RPMI7951 (cell line): ENCODE results near the gene SLC38A3. TPM values are rescaled to one million over a fixed set of nuclear protein-coding genes. Genes with fewer than 3 reads are reported as not detected.
A peak's percentile ranks its signal among the peaks of the same experiment; 100 is the strongest.

Source experiments
- DNase-seq: peaks from one replicate; pipeline ENCODE4 v3.0.0-alpha.2; 2012; ENCODE audit warnings: low read depth
- total RNA-seq: library from RNA; depleted of rRNA; stranded (reverse); fragments of >200 nt; shearing (Covaris generic); gene quantifications from 2 replicates; pipeline ENCODE4 v1.2.3, GENCODE V29; 2014; rRNA removed

Gene SLC38A3
- not detected in 2 replicates for total RNA-seq

DNA sequence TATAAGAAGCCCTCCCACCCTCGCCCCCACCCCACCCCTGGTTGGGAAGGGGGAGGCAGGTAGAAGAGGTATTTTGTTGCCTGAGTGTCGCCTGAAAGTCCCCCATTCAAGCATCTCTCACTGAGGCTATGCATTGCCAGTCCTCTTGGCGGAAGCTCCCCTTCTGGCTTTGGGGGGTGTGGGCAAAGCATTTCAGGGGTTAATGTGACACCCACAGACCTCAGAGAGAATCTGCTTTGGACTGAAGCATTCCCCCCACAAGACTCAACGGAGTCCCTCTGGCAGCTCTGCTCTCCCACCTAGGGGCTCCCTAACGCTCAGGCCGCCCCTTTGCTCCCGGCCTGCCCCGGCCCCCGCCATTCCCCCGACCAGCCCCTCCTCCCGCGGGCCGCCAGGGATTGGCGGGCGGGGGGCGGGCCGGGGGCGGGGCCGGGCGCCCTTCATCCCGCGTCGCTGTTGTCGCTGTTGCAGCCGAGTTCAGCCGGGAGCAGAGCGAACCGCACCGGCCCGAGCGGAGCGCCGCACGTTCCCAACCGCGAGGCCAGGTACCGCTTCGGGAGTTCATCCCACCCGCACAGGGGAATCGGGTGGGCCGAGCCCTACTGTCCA is at the start of gene SLC38A3:
TSS of gene SLC38A3 (plus strand) at position 468 of the 609 bp plus-strand sequence. CDS start 8,929 bp downstream, outside the sequence.
- DNase-seq, result no peak

DNA sequence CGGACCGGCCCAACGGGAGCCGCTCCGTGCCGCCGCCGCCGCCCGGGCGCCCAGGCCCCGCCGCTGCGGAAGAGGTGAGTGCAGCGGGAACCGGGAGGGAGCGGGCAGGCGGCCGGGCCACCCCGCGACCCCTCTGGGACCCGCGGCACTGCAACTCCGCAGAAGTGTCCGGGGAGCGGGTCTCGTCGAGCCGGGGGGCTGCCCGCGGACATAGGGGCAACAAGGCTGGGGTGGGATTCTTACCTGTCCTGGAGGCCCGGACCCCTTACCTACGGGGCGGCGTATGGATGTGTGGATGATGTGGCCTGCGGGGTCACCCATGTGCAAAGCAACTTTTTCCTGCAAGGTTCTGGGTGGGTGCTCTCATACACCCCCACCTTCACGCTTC is 49.6 kb upstream of the SLC38A3 start:
- no peak for DNase-seq

DNA sequence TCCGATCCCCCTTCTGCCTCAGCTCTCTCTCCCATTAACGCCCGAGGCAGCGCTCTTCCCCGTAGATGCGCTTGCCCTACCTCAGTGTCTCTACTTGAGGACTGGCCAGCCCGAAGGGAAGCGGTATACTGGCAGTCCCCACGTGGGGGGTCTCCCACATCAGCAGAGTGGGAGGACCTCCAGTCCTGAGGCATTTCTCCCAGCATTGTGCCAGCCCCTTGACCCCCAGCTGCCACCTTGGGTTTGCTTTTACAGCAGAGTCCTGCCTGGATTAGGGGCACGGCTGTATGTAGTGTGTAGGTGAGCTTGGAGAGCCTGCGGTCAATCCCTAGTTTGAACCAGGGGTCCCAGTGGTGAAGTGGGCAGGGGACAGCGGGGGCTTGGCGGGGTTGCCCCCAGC is 49.2 kb upstream of the SLC38A3 start:
- no peak for DNase-seq

DNA sequence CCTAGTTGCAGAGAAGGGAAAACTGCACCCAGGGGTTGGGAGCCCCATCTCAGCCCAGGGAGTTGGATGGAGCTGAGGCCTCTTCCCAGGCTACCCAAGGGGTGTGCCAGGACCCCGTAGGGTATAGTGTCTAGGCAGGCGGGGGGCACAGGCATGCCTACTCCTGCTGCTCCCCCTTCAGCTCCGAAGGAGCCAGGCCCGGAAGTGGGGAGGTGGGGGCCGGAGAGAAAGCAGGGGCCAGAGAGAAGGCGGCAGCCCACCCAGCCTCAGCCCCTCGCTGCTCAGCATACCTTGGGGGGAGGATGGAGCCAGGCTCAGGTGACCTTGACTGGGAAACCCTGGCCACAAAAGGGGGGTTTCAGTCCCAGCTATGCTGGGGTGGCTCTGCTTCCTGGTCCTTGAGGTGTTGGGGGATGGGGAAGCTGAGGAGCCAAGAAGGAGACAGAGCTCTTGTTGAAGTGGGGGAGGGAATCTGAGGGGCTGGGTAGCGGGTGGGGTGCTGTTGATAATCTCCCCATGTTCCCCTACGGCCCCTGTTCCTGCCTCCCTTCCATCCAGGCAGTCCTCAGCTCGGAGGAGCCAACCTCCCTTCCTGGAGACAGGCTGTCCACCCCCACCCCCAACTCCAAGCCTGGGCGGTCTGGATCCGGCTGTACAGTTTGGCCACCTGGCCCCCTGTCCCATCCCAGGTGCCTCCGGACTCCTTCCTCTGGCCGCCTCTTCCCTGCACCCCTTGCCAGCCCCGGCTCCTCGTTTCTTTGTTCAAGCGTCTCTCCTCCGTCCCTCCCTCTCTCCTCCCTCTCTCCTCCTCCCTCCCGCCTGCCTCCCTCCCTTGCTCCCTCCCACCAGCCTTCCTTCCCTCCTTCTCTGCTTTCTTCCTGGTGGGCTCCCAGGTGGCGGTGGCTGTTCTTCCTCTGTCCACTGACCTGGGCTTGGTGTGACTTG is 48.2 kb upstream of the SLC38A3 start:
- no peak for DNase-seq

DNA sequence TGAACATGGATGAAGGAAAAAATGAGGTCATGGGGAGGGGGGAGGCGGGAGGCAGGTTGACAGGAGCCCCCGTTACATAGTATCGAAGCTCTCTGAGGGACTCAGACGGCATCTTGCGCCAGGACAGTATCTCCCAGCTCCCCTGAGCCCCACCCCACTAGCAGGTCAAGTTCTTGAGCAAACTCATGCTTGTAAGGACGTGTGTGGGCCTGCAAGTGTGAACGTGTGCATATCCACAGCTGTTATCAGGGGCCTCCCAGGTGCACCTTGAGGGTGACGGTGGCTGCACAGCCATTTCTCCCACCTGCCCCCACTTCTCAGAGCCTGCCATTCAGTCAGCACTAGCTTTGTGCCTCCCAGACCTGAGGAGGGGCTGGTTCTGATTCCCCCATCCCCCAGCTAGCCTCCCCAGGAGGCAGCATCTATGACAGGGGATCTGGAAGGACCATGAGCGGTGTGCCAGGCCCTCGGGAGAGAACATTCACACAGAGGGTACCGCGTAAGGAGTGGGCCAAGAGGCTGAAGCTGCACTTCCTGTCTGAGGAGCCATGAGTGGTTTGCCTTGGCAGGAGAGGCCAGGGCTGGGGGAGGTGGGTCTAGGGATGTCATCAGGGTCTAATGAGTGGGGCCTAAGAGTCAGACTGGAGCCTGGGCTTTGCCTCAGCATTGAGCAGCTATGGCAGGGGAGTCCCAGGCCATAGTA is 47.1 kb upstream of the SLC38A3 start:
- no peak for DNase-seq

DNA sequence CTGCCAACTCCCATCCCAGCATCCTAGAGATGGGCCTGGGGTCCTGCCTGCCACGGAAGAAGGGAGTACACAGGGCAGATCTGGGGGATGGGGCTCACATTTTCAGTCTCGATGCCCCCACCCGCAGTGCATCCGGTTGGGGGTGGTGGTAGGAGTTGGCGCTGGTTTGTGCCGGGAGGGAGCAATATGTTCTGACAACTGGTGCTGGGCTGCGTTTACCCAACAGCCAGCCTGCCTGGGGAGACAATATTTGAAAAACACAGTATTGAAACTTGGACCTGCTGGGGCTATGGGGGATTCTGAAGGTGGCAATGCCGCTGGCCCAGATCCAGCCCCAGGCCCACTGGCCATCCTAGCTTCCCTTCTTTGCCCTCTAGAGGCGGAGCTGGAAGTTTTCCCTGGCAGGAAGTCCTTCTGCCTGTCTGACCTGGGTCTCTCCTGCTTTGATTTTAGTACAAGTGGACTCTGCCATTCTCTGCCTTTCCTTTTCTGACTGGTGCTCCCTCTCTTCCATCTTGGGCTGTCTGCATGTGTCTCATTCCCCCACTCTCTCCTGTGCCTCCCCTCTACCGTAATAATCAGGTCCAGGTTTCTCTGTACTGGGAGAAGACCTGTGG is 46.4 kb upstream of the SLC38A3 start:
- no peak for DNase-seq

DNA sequence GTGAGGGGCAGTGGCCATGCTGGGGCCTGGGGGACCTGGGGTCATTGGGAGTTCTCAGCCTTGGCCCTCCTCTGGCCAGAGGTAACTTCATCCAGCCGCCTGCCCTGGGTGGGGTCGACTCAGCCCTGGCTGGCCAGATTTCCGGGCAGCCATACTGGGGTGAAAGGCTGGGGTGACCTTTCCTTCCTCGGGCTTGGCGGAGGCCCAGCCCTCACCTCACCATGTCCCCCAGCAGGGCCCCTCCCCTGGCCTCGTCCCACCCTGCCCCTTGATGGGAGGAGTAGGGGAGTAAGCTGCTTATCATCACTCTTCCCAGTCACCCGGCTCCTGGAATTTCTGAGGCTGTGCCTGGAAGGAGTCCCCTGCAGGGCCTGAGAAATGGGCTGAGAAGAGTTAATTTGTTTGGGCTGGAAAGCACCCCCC is 44.5 kb upstream of the SLC38A3 start:
- DNase-seq, result no peak

DNA sequence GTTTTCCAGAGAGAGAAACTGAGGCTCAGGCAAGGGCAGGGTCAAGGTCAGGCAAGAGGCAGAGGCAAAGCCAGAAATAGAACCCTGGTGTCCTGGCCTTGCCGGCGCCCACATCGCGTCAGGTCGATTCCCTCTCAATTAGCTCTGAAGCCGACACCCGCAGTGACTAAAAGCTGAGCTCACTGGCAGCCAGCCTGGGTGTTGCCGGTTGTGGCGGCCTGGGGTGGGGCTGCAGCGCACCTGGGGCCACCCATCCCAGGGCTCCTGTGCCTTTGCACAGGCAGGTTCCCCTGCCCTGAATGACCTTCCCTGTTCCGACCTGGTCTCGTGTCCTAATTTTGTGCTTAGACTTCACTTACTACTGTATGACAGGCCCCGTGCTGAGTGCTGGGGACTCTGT is 43.8 kb upstream of the SLC38A3 start:
- DNase-seq, result no peak

DNA sequence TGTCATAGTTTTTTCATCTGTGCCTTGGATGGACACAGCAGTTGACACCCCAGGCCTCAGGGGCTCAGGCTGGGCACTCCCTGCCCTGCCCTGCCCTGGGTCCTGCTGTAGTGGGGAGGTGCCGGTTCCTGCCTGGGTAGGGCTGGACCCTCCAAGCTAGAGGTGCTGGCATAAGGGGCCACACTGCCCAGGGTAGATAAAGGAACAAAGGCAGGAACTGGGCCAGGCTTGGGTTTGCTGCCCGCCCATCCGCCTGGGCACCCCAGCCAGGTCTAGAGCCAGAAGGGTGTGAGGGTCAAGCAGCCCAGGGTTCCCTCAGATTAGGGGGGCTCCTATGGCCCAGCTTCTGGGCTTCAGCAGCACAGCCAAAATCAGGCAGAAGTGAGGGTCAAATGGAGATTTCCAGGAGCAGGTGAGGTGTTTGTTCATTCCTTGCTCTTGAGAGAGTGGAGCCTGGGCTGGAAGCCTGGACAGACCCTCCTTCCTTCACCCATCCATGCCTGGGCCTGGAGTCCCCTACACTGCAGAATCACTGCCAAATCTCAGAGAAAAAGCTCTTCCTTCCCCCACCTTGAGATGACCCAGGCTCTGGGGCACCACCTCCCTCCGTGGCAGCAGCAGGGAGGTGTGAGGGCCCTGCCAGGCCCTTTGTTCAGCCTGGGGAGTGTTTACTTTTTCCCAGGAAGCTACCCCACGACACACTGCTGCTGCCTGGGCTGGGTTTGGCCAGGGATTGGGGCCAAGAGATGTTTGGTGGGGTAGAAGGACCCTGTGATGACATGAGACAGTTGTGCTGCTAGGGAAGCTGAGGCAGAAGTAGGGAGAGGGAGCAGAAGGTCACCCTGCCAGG is 42.8 kb upstream of the SLC38A3 start:
- DNase-seq, result no peak

DNA sequence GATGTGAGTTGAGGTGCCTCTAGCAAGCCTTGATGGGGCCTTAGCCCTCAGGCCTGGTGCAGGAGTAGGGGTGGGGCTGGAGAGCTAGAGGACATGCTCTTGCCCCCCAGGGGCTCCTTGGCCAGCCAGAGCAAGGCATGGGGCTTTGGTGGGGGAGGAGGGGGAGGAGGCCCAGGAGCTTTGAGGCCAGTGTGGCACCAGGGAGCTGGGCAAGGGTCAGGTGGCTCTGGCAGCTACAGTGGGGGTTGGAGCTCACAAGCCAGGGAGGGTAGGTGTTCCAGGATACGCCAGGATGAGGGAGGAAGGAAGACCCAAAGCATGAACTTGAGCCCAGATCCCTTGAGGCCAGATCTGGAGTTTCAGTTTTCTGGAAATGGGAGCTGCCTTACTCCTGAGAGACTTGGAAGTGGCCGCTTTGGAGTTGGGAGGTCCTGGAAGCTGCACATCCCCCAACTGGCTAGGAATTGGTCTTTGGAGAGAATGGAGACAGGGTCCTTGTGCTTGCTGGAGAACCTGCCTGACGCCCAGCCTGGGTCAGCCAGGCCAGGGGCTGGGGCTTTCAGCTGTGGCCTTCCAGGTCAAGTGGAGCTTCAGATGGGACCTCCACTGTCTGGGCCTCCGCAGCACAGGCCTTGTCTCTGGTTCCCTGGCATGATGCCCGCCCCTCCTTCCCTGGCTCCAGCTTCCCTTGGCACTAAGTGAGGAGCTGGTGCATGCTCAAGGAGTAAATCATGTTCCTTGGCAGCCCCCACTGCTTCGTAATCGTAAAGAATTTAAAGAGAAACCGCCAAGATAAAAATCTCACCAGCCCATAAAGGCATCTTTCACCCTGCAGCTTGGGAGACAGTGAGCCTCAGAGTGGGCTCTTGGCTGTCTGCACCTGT is 41.3 kb upstream of the SLC38A3 start:
- DNase-seq, result peak; percentile 83

DNA sequence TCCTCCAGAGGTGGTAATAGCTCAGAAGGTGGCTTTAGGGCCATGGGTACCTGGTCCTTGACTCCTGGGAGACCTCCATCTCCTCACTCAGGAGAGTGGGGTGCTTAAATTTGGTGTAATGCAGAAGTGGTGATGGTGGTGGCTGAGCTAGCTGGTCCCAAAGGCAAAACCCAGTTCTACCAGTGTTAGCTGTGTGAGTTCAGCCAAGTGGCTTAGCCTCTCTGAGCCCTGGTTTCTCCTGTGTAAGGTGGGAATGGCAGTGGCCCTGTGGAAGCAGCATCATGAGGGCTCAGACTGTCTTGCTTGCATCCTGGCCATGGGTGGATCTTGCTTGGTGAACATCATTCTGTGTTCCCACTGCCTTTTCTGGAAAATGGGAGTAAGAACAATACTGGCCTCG is 40.6 kb upstream of the SLC38A3 start:
- no peak for DNase-seq

DNA sequence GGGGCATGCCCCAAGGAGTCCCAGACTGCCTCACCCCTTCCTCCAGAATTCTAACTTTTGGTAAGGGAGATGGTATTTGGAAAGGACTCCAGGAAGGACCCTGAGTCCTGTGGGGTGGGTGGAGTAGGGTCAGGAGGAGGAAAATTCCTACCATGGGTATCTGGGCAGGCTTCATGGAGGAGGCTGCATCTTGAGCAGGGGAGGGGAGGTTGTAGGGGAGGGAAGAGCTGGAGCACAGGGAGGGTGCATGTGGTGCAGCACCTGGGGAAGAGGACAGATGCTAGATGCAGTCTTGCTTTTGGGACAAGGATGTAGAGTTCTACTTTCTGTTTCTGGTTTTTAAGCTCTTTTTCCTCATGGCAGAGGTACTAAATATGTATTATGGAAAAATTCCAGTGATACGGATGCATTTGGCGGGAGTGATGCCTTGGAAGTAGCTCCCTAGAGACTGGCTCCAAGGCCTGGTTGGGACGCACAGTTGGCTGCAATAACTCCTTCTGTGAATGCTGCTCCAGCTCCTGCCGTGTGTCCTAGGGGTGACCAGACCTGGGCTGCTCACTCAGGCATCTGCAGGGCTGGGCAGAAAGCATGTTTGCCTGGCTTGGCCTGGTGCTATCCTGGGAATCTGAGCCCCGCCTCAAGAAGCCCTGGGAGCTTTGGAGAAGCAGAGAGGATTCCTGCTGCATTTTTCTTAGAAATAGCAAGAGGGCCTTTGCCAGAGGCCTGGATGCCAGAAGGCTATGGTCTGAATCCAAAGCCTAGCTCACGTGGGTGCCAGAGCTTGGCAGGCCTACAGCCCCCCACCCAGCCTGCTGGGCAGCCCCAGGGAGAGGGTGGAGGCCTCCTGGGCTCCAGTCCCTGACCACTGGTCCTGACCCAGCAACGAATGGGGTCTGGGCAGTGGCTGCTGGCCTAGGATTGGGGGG is 39.8 kb upstream of the SLC38A3 start:
- DNase-seq, result peak; percentile 24

DNA sequence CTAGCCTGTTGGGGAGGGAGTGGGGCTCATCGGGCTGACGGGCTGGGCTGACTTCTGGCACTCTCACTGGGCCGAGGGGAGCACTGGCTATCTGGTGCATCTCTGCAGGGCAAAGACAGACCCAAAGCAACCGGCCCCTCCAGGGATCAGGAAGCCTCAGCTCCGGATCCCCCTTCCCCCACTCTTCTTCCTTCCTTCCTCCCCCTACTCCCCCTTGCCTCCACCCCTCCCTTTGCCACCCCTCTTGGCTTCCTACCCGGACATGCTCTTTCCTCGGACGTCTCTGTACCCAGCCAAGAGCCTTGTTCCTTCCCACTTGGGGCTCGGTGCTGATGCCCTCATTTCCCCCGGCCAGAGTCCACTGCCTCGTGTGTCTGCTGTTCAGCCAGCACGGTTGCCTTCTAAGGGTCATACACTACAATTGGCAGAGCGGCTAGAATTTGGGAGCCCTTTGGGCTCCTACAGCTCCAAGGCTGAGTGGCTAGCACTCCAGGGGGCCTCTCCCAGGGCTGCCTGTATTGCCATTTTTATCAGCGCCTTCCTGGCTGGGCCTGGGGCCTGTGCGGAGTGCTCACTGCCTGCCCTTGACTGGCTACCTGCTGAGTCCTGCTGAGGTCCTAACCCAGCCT is 39.0 kb upstream of the SLC38A3 start:
- no peak for DNase-seq

DNA sequence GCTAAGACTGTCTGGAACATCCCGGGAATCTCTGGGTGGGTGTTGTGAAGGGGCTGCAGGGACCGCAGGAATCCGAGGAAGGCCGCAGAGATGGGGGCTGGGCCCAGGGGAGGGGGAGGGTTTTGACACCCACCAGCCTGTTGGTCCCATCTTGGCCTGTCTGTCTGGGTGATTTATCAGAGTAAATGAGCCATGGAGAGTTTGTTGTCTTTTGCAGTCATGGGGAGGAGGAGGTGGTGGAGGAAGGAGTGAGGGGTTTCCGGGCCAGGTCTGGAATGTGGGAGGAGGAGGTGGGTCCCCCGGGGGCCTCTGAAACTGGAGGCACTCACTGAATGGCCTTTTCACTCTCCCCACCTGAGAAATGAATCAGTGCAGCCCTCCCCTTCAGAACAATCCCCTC is 38.5 kb upstream of the SLC38A3 start:
- DNase-seq, result no peak

DNA sequence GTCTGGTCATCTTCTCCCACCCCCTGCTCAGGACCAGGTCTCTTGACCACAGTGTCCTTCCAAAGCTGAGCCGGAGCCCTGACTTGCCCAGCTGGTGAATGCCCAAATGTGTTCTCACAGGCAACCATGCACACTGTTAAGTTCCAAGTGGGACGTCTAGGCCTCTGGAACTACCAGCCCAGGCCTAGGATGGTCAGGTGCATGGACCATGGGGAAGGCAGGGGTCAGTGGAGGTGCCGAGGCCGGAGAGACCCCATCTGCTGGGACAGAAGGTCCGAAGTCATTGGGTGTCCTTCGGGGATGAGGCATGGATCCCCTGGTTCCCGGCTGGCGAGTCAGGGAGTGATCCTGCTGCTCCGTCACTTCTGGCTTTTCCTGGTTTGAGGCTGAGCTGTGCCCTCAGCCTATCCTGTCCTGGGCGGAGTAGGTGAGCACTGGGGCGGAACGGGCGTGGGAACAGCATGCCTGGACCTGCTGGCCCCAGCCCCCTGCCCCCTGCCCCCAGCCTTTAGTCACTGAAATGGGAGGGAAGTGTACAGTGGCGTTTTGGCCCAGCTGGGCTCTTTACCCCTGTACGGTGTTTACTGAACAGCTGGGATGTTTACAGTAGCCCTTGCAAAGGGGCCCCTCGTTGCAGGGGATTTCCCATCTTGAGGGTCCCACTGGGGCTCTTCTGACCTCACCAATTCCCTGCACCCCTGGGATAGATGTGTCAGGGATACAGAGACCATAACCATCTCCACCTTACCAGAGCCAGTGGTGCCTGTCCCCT is 37.8 kb upstream of the SLC38A3 start:
- no peak for DNase-seq

DNA sequence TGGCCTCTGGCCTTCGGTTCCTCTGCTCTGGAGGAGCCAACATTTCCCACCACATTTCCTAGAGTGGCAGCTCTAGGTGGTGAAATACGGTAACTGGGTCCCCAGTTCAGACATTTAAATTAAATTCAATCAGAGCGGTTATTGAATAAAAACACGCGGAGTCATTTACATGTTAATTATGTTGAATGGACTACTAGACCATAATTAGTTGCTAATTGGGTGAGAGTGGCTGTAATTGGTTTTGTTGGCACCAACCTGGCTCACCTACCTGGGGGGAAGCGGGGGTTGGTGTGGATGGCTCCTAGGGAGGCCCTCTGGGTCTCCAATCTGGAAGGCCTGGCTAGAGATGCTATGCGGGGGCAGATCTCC is 37.2 kb upstream of the SLC38A3 start:
- no peak for DNase-seq

DNA sequence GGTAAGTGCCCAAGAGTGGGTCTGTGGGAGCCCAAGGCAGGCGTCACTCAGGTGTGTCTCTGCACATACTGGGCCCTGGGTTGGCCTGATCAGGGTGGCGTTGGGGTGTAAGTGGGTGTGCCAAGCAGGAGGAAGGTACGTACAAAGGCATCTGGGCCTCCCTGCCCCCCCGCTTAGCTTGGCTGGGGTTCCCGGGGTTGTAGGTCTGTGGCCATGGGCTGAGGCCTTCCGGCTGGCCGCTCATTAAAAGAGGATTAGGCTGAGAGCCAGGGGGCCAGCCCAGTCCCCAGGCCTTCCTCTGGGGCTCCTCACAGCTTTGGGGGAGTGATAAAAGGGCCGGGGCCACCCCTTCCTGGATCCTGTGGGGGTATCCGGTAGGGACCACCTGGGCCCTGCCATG is 36.7 kb upstream of the SLC38A3 start:
- no peak for DNase-seq

DNA sequence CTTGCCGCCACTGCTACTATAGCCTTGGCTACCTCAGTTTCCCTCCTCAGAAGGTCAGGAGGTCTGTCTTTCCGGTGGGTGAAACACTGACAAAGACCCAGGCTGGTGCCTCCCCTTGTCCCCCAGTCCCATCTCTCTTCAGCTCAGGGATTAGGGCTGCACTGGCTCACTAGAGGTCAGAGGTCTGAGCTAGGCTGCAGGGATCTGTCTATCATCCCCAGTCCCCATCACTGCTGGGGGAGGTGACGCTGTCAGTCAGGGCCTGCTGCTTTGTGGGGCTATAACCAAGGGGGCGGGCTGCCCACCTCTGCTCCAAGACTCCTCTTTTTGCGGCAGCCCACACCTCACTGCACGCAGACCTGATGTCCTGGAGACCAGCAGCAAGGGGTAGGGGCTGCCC is 36.3 kb upstream of the SLC38A3 start:
- DNase-seq, result no peak
